A673 (cell line): ENCODE measurements around the gene IL25.
"Not testable (repeated sequence)": the region's sequence is repeated elsewhere in the genome, so short reads cannot be mapped to it uniquely, and the experiment has no call there.

Experiments
- EZH2 ChIP-seq: fragments of 200-600 bp; sonication (generic); IDR thresholded peaks from 2 replicates; pipeline ENCODE4 v1.6.1; 2017; ENCODE audit warnings: borderline replicate concordance, low read depth, mild to moderate bottlenecking, mixed read lengths, antibody characterized with exemption, low read length; ENCODE audit not compliant: poor library complexity, severe bottlenecking
- TF ChIP-seq, protein P1 (sequence below): fragments of 300-800, 200-600 bp; sonication (generic); conservative IDR thresholded peaks from 2 replicates; pipeline ENCODE4 v1.5.1; 2017; ENCODE audit warnings: low read depth, mild to moderate bottlenecking, antibody characterized with exemption, low read length, moderate library complexity, mixed read lengths

DNA sequence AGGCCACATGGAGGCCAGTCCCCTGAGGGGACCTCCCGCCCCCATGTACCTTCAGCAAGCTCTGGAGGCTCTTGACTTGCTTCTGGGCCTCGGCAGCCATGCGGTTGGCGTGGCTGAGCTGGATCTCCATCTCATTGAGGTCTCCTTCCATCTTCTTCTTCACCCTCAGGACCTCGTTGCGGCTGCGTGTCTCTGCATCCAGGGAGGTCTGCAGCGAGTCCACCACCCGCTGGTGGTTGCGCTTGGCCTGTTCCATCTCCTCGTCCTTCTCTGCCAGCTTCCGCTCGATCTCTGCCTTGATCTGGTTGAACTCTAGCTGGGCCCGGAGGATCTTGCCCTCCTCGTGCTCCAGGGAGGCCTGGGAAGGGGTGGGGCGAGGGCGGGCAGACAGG lies 13.7 kb downstream of the IL25 start:
- TF ChIP-seq, protein P1, sequence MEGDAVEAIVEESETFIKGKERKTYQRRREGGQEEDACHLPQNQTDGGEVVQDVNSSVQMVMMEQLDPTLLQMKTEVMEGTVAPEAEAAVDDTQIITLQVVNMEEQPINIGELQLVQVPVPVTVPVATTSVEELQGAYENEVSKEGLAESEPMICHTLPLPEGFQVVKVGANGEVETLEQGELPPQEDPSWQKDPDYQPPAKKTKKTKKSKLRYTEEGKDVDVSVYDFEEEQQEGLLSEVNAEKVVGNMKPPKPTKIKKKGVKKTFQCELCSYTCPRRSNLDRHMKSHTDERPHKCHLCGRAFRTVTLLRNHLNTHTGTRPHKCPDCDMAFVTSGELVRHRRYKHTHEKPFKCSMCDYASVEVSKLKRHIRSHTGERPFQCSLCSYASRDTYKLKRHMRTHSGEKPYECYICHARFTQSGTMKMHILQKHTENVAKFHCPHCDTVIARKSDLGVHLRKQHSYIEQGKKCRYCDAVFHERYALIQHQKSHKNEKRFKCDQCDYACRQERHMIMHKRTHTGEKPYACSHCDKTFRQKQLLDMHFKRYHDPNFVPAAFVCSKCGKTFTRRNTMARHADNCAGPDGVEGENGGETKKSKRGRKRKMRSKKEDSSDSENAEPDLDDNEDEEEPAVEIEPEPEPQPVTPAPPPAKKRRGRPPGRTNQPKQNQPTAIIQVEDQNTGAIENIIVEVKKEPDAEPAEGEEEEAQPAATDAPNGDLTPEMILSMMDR, result not testable (repeated sequence)
- not testable (repeated sequence) for TF ChIP-seq EZH2
